Activated CD8-positive, alpha-beta memory T cell treated with anti-CD3 and anti-CD28 coated beads for 1 hour (primary cell): Measurements from ENCODE around the gene METTL1.

Source experiments
- DNase-seq, 2 donors: peaks; one replicate each; pipeline ENCODE4 v3.0.0-alpha.2; 2020; ENCODE audit warnings: low read depth in 1 of 2; ENCODE audit errors: extremely low read depth in 1 of 2

The METTL1 gene

GRCh38 chr12:57755454-57756372 is 16.2 kb downstream of the METTL1 start:
- no peak for DNase-seq

- DNase-seq, result no peak
Observed at GRCh38 chr12:57755194-57755453, 16.8 kb downstream of the METTL1 start.

- peak; percentile 62 to 65 for DNase-seq
Observed at GRCh38 chr12:57754411-57755193, 17.3 kb downstream of the METTL1 start, which contains the start of gene MARCHF9. MARCHF9 (plus strand) TSS chr12:57755103; CDS start chr12:57755529, 426 bp downstream.

- no peak for DNase-seq
Observed at GRCh38 chr12:57753756-57754337, 18.1 kb downstream of the METTL1 start.

- no peak for DNase-seq
Observed at GRCh38 chr12:57752668-57753000, 19.3 kb downstream of the METTL1 start.

GRCh38 chr12:57751788-57752667 is 19.9 kb downstream of the METTL1 start, which contains the start of gene CDK4:
CDK4 (minus strand) TSS chr12:57752310; CDS start chr12:57751717, 593 bp downstream.
- DNase-seq, result peak; percentile 96 to 97

- DNase-seq, result no peak
Observed at GRCh38 chr12:57751432-57751787, 20.5 kb downstream of the METTL1 start.

GRCh38 chr12:57750561-57751431 is 21.1 kb downstream of the METTL1 start:
- DNase-seq, result no peak

- DNase-seq, result no peak
Observed at GRCh38 chr12:57749061-57749460, 22.8 kb downstream of the METTL1 start.

- DNase-seq, result no peak
Observed at GRCh38 chr12:57746025-57746424, 25.9 kb downstream of the METTL1 start.

- DNase-seq, result no peak
Observed at GRCh38 chr12:57745485-57745881, 26.4 kb downstream of the METTL1 start.

- DNase-seq, result peak; percentile 86 to 94
Observed at GRCh38 chr12:57744777-57745484, 27.0 kb downstream of the METTL1 start, which contains the start of gene TSPAN31. TSPAN31 (plus strand) TSS chr12:57745039; CDS start chr12:57745155, 116 bp downstream.

GRCh38 chr12:57744194-57744776 is 27.6 kb downstream of the METTL1 start:
- DNase-seq, result no peak

- no peak for DNase-seq
Observed at GRCh38 chr12:57743769-57744168, 28.1 kb downstream of the METTL1 start.

GRCh38 chr12:57741844-57742738 is 29.8 kb downstream of the METTL1 start:
- DNase-seq, result peak; percentile 54 to 65

- no peak for DNase-seq
Observed at GRCh38 chr12:57741413-57741789, 30.5 kb downstream of the METTL1 start.

GRCh38 chr12:57740656-57741412 is 31.1 kb downstream of the METTL1 start:
- DNase-seq, result peak in 1 of 2 donors; percentile 55
